HG03175 (cell line): ENCODE measurements around the gene CXCL13.
"Not testable (repeated sequence)": the region's sequence is repeated elsewhere in the genome, so short reads cannot be mapped to it uniquely, and the experiment has no call there.

ENCODE experiments used
- ATAC-seq: cut with Tn5 transposase; IDR thresholded peaks from one replicate; pipeline ENCODE4 v1.9.1; 2021; ENCODE audit warnings: mild to moderate bottlenecking, moderate library complexity; ENCODE audit not compliant: unreplicated experiment

Gene CXCL13

GRCh38 chr4:77600521-77601451, 4.8 kb upstream of the CXCL13 start:
- peak; percentile 65 for ATAC-seq

GRCh38 chr4:77601614-77602187, 3.9 kb upstream of the CXCL13 start:
- ATAC-seq, result no peak

GRCh38 chr4:77613267-77613666, 7.6 kb downstream of the CXCL13 start:
- no peak for ATAC-seq

- no peak for ATAC-seq
These were observed 9.5 kb downstream of the CXCL13 start for GRCh38 chr4:77615153-77615552.

- no peak for ATAC-seq
These were observed 11.6 kb downstream of the CXCL13 start for GRCh38 chr4:77617203-77617602.

- peak; percentile 88 for ATAC-seq
These were observed 13.0 kb downstream of the CXCL13 start for GRCh38 chr4:77618383-77619241.

GRCh38 chr4:77619408-77619807, 13.8 kb downstream of the CXCL13 start:
- ATAC-seq, result no peak

- no peak for ATAC-seq
These were observed 15.6 kb downstream of the CXCL13 start for GRCh38 chr4:77621254-77621653.

- no peak for ATAC-seq
These were observed 17.5 kb downstream of the CXCL13 start for GRCh38 chr4:77623091-77623490.

- no peak for ATAC-seq
These were observed 18.6 kb downstream of the CXCL13 start for GRCh38 chr4:77624213-77624612.

- ATAC-seq, result no peak
These were observed 19.9 kb downstream of the CXCL13 start for GRCh38 chr4:77625485-77625884.

- ATAC-seq, result peak; percentile 83
These were observed 24.3 kb downstream of the CXCL13 start for GRCh38 chr4:77629885-77630284.

- ATAC-seq, result no peak
These were observed 25.7 kb downstream of the CXCL13 start for GRCh38 chr4:77631276-77631675.

GRCh38 chr4:77634132-77634785, 28.6 kb downstream of the CXCL13 start:
- ATAC-seq, result no peak

- ATAC-seq, result no peak
These were observed 29.6 kb downstream of the CXCL13 start for GRCh38 chr4:77635246-77635645.

- ATAC-seq, result no peak
These were observed 30.3 kb downstream of the CXCL13 start for GRCh38 chr4:77635876-77636275.

GRCh38 chr4:77636902-77637301, 31.3 kb downstream of the CXCL13 start:
- ATAC-seq, result no peak

- not testable (repeated sequence) for ATAC-seq
These were observed 38.4 kb downstream of the CXCL13 start for GRCh38 chr4:77644069-77644468.

GRCh38 chr4:77650787-77651186, 45.2 kb downstream of the CXCL13 start:
- no peak for ATAC-seq

GRCh38 chr4:77651820-77652219, 46.2 kb downstream of the CXCL13 start:
- no peak for ATAC-seq
